GM18508 (cell line): ENCODE results near the gene NEURL2.
"Not testable (repeated sequence)": the region's sequence is repeated elsewhere in the genome, so short reads cannot be mapped to it uniquely, and the experiment has no call there.

Experiments
- ATAC-seq: cut with Tn5 transposase; IDR thresholded peaks from one replicate; pipeline ENCODE4 v1.9.1; 2021; ENCODE audit warnings: moderate number of reproducible peaks; ENCODE audit not compliant: insufficient read depth, unreplicated experiment

The NEURL2 gene

GRCh38 chr20:45890985-45891983 lies at the start of gene NEURL2, which contains the start of gene CTSA:
Gene NEURL2 (minus strand): TSS chr20:45891208. CDS start chr20:45890991, 217 bp downstream.
Gene CTSA (plus strand): TSS chr20:45891335. CDS start chr20:45891569, 234 bp downstream.
- peak; percentile 38 for ATAC-seq

- no peak for ATAC-seq
Observed at GRCh38 chr20:45940469-45940868, 49.5 kb upstream of the NEURL2 start.

- ATAC-seq: no peak
Observed at GRCh38 chr20:45940053-45940452, 49.0 kb upstream of the NEURL2 start.

- ATAC-seq: no peak
Observed at GRCh38 chr20:45938727-45939438, 47.9 kb upstream of the NEURL2 start.

- no peak for ATAC-seq
Observed at GRCh38 chr20:45937765-45938164, 46.8 kb upstream of the NEURL2 start.

- no peak for ATAC-seq
Observed at GRCh38 chr20:45935416-45936046, 44.5 kb upstream of the NEURL2 start.

GRCh38 chr20:45934586-45935415 lies 43.8 kb upstream of the NEURL2 start, which contains the start of gene PCIF1:
Gene PCIF1 (plus strand): TSS chr20:45934683. CDS start chr20:45939000, 4,317 bp downstream.
- no peak for ATAC-seq

GRCh38 chr20:45934046-45934585 lies 43.1 kb upstream of the NEURL2 start:
- no peak for ATAC-seq

- ATAC-seq: no peak
Observed at GRCh38 chr20:45933266-45934045, 42.4 kb upstream of the NEURL2 start.

- ATAC-seq: not testable (repeated sequence)
Observed at GRCh38 chr20:45931680-45932079, 40.7 kb upstream of the NEURL2 start.

GRCh38 chr20:45927071-45927878 lies 36.3 kb upstream of the NEURL2 start:
- no peak for ATAC-seq

GRCh38 chr20:45926731-45927070 lies 35.7 kb upstream of the NEURL2 start:
- ATAC-seq: no peak

GRCh38 chr20:45925821-45926506 lies 35.0 kb upstream of the NEURL2 start:
- no peak for ATAC-seq

- no peak for ATAC-seq
Observed at GRCh38 chr20:45924391-45925261, 33.6 kb upstream of the NEURL2 start.

- ATAC-seq: no peak
Observed at GRCh38 chr20:45921337-45922189, 30.6 kb upstream of the NEURL2 start.
